Measurements from ENCODE around the gene FAM131C.
"Not testable (repeated sequence)": the region's sequence is repeated elsewhere in the genome, so short reads cannot be mapped to it uniquely, and the experiment has no call there.

The FAM131C gene

DNA sequence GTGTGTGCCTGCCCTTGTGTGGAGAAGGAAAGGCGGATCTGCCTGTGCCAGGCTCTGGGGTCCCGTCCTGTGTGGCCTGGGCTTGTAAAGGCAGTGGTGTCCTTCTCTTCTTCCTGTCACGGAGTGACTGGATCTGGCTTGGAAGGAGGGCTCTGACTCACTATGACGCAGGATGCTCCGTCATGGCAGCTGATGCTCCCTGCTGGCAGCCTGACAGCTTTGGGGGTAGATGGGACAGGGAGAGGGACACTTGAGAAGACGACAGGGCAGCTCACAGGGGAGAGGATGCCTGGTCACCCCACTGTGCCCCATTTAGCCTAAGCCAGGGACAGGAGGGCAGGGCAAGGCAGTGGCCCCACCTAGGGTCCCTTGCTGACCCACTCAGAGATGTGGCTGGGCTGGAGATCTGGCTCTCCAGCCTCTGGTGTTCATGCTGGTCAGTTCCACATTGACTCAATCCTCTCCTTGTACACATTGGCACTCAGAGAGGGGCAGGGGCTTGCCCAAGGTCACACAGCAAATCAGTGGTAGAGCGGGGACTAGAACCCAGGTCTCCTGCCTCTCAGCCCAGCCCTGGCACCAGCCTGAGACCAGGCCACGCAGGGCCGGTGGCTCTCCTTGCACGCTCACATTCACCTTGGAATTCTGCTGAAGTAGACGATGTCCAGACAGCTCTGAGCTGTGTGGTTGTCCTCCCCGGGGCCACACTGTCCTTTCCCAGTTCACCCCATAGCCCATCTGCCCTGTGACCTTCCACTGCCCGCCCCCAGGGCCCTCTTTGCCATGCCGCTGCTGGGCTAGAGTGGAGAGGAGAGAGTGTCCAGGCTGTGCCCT is 2.8 kb upstream of the FAM131C start:
- no peak for FAIRE-seq

GRCh38 chr1:16075337-16076030 is 2.0 kb upstream of the FAM131C start:
- FAIRE-seq = no peak

DNA sequence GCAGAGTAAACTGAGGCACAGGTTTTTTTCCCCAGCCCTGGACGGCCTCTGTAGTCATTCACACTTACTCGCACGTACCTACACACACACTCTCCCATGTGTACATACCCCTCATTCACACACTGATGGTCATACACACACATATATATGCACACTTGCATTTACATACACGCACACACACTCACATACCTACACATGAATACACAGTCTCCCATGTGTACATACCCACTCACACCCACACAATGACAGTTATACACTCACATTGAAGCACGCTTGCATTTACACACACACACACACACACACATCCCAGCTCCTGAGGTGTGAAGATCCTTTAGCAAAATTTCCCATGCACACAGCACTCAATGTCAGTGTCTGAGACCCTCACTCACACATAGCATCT is 766 bp upstream of the FAM131C start:
- FAIRE-seq = no peak

DNA sequence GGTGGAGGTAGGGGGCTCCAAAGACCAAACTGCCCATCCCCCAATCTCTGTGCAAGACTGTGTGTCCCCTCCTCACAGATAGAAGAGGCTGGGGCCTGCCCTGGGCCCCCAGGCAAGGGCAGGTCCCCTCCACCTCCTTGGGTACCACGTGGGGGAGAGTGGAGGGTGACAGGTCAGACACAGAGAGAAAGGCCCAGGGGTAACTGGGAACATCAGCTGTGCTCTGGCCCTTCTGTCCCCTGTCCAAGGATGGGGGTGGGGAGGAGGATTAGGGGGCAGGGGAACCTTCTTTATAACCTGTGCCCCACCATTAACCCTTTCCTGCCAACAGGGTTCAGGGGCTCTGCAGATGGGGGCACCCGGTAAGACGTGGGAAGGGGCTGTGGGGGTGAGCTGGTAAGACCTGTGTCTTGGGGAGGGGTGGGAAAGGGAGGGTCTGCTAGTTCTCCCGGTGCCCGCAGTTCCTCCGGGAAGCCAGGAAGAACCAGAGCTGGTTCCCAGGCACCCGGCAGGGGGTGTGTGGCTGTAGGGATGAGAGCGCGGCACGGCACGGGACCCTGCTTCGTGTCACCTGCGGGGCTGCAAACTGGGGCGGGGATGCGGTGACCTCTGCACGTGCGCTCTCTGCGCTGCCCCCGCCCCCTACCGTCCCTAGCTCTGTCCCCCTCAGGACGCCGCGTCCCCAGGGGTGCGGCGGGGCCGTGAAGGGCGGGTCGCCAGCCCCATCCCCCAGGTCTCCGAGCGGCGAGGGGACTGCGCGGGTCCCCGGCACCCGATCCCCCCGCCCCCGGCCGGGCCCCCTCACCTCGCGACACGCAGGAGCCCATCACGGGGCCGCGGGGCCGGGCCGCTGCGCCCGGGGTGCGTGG is 601 bp downstream of the FAM131C start:
- FAIRE-seq = no peak

- FAIRE-seq = no peak
Observed at GRCh38 chr1:16072095-16072494, 1.4 kb downstream of the FAM131C start.

DNA sequence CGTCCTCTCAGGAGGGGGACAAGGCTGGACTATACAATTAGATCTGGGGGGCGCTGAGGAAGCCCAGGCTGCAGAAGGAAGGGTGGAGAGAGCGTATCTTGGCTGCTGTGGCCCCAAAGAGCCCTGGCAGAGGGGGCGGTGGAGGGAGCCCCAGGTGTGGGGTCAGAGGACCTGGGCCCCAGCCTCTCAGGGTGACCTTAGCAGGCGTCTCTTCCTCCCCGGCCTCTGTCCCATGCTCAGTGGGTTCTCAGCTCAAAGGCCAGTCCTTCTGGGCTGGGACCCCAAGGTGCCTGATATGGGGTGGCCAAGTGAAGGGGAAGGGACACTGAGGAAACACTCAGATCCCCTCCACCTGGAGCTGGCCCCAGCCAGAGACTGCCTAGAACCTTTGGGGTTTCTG is 1.8 kb downstream of the FAM131C start:
- no peak for FAIRE-seq

DNA sequence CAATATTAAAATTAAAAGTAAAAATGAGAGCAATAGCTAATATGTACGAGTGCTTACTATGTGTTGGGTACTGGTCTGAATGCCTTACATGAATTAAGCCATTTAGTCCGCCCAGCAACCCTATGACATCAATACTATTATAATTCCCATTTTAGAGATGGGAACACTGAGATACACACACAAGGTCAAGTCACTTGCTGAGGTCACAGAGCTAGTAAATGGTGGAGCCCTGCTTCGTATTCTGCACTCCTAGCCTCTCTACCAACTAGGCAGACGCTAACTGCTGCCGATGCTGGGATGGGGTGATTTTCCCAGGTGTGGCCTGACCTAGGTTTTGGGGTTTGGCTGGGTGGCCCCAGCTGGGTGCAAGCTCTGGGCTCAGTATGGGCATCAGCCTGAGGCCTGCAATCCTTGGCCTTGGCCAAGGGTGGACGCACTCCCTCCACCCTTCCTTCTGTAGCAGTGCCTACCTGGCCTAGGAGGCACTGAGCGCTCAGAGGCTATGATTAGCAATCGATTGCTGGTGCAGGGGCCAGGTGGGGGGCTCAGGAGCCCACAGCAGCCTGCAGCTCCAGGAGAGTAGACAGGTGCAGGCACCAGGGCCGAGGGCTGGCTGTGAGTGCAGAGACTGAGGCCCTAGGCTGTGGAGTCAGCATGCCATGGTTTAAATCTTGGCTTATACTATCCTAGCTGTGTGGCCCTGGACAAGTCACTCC is 2.7 kb downstream of the FAM131C start:
- FAIRE-seq = no peak

DNA sequence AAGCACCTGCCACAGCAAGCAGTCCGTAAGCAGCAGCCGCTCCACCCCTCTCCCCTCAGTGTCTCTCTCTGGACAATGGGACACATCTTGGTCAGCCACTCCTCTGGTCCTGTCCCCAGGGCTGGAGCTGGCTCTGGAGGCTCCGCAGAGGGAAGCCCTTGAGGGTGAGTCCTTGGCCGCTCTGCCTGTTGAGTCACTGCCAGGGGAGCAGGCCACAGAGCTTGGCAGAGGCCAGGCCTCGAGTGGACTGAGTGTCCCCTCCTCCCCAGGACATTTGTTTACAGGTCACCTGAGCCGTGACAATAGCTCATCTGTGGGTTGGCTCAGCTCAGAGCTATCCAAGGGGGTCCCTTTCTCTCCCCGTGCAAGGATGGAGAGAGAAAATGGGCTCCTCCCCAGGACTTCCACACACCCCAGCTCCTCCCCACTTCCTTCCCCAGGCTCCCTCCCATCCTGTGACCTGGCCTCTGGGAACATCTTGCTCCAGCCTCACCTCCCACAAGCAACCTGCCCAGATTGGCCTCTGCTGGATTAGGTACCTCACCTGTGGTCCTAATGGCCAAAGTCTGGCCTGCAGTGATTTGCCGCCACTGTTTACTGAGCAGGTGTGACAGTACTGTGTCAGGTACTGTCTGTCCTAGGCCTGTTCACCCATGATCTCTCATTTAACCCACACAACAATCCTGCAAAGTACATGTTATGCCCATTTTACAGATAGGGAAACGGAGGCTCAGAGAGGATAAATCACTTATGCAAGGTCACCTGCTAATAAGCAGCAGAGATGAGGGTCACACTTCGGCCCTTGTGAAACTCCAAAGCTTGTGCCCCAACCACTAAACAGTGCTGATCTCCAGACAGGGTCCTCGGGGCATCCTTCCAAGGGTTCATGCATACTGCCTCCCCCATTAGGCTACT is 4.8 kb downstream of the FAM131C start:
- no peak for FAIRE-seq

GRCh38 chr1:16067933-16068332 is 5.5 kb downstream of the FAM131C start:
- FAIRE-seq = no peak

GRCh38 chr1:16067127-16067768 is 6.2 kb downstream of the FAM131C start:
- no peak for FAIRE-seq

- no peak for FAIRE-seq
Observed at GRCh38 chr1:16066245-16066644, 7.2 kb downstream of the FAM131C start.

DNA sequence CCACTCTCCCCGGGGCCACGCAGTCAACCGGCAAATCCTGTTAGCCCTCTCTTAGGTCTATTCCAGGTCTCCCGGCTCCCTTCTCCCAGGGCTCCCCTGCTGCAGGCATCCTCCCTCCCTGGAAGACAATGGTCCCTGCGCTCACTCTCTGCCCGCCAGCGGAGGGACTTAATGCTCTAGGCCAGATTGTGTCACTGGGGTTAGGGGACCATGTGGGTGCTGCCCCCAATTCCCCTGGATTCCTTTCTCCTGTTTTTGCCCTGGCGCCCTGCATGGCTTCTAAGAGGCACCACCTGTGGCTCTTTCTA is 8.2 kb downstream of the FAM131C start:
- FAIRE-seq = no peak

GRCh38 chr1:16064536-16065268 is 8.7 kb downstream of the FAM131C start:
- no peak for FAIRE-seq

- FAIRE-seq = no peak
Observed at GRCh38 chr1:16063921-16064320, 9.5 kb downstream of the FAM131C start.

DNA sequence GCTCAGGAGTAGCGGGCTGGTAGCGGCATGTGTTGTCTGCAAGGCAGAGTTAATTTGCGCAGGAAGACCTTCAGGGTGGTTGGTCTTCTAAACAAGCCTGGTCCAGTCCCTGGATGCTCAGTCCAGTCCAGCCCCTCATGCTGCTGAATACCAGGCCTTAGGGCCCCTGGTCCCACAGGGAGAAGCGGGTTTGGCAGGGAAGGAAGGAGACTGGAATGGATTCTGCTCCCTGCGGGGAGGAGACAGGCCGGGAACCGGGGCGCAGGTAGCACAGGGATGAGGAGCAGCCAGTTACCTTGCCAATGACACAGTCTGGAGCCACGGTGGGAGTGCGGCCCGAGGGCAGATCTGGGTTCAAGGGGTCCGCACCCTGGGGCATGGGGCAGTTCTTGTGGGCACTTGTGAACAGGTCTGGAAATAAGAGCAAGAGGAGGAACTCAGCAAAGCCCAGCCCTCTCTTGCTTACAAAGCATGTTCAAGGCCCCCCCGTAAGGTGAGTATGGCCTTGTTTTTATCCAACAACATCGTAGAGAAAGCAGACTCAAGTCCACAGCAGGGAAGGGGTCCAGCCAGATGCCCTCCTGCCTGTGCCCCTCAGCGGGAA is 10.1 kb downstream of the FAM131C start:
- no peak for FAIRE-seq

GRCh38 chr1:16062687-16063075 is 10.8 kb downstream of the FAM131C start:
- not testable (repeated sequence) for FAIRE-seq

- FAIRE-seq = not testable (repeated sequence)
Observed at GRCh38 chr1:16061989-16062686, 11.3 kb downstream of the FAM131C start.

DNA sequence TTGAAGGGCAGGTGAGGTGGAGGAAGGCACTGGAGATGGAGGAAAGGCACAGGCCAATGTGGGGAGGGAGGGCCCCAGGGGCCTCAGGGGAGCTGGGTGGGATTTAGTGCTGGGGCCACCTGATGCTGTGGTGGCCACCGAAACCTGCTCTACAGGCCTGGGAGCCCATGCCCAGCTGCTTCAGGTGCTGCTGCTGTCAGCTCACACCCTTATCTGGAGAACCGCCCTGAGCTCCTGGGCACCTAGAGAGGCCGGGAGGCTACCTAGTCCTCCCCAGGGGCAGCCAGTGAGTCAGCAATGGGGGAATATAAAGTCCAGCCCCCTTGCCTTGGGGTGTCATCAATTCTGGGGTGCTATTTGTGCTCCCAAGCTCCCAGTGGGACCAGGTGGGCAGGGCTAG is 12.2 kb downstream of the FAM131C start:
- FAIRE-seq = no peak

- FAIRE-seq = not testable (repeated sequence)
Observed at GRCh38 chr1:16058394-16059120, 14.9 kb downstream of the FAM131C start.
